Measurements from ENCODE around the gene HOXC6. TPM values are rescaled to one million over a fixed set of nuclear protein-coding genes. Genes with fewer than 3 reads are reported as not detected.
A peak's percentile ranks its signal among the peaks of the same experiment; 100 is the strongest.

Gene HOXC6
- total and polyA plus RNA-seq, 8 donors = 0.14 to 0.41 (median 0.28) TPM; not detected in 2

DNA sequence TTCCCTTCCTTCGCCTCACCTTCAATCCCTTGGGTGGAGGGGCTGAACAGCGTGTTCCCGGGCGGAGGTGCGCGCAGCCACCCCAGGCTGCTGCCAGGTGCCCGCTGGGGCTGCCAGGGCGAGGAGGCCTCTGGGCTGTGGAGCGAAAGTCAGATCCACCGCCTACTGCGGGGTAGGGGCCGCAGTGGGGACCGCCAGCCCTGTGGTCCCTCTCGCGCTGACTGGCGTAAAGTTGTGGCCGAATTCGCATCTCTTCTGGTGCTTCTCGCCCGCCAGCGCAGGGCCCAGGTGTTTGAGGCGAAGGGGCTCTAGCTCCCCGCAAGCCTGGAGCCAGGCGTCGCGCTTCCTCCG, 18.5 kb downstream of the HOXC6 start:
- no peak for TF ChIP-seq CTCF (IDR thresholded peaks at IDR 0.05)
- Histone ChIP-seq H3K4me3 (peak overlapping the region in 1 of 4 donors; percentile 15), H3K36me3 (no peaks in the 10 kb centered on the region), H3K9me3 (no peaks in the 10 kb centered on the region), H3K4me1 (peaks cover 0 to 6% (median 3%) of the 10 kb centered on the region in 3 donors), H3K27ac (no peak overlapping the region), H3K27me3 (peaks cover 0 to 30% (median 6%) of the 10 kb centered on the region in 4 donors)
- ATAC-seq (peak in 3 of 4 donors; percentile 30 to 57 (median 39)), FAIRE-seq (no peak), DNase-seq (no peak)
- WGBS, 2 donors = 10 to 13% methylated on average over 27 of the region's 27 CpGs
- intact Hi-C loops (cut with DNase I) = no loop called here

- DNase-seq (no peak), FAIRE-seq (no peak), ATAC-seq (peak in 3 of 4 donors; percentile 29 to 51 (median 47))
- intact Hi-C loops (cut with DNase I) = no loop called here
- Histone ChIP-seq H3K27me3 (peaks cover 0 to 31% (median 6%) of the 10 kb centered on the region in 4 donors), H3K27ac (no peak overlapping the region), H3K36me3 (no peaks in the 10 kb centered on the region), H3K4me1 (peaks cover 0 to 6% (median 3%) of the 10 kb centered on the region in 3 donors), H3K9me3 (no peaks in the 10 kb centered on the region), H3K4me3 (peak overlapping the region in 1 of 4 donors; percentile 15)
- no peak for TF ChIP-seq CTCF (IDR thresholded peaks at IDR 0.05)
- 10 to 11% methylated on average over 61 of the region's 61 CpGs for WGBS, 2 donors
Observed at GRCh38 chr12:54047160-54047963, 19.1 kb downstream of the HOXC6 start.

- no peak for TF ChIP-seq CTCF (IDR thresholded peaks at IDR 0.05)
- WGBS, 2 donors = 26 to 48% methylated on average over 8 of the region's 8 CpGs
- Histone ChIP-seq H3K4me3 (no peak overlapping the region), H3K4me1 (peaks cover 0 to 6% (median 3%) of the 10 kb centered on the region in 3 donors), H3K36me3 (no peaks in the 10 kb centered on the region), H3K27ac (no peak overlapping the region), H3K27me3 (peaks cover 0 to 36% (median 6%) of the 10 kb centered on the region in 4 donors), H3K9me3 (no peaks in the 10 kb centered on the region)
- ATAC-seq (no peak), DNase-seq (no peak), FAIRE-seq (no peak)
- intact Hi-C loops (cut with DNase I) = no loop called here
Observed at GRCh38 chr12:54047964-54048303, 19.7 kb downstream of the HOXC6 start.

- peaks cover 0 to 43% (median 6%) of the 10 kb centered on the region in 4 donors for H3K27me3 ChIP-seq
- H3K9me3 ChIP-seq = no peaks in the 10 kb centered on the region
- intact Hi-C loops (cut with DNase I) = no loop called here
- peaks cover 0 to 6% (median 3%) of the 10 kb centered on the region in 3 donors for H3K4me1 ChIP-seq
- 43 to 46% methylated on average over 3 of the region's 3 CpGs for WGBS, 2 donors
- no peak overlapping the region for H3K4me3 ChIP-seq
- no peaks in the 10 kb centered on the region for H3K36me3 ChIP-seq
- no peak for TF ChIP-seq CTCF (IDR thresholded peaks at IDR 0.05)
- H3K27ac ChIP-seq = no peak overlapping the region
- no peak for FAIRE-seq
- no peak for ATAC-seq
- no peak for DNase-seq
Observed at GRCh38 chr12:54048406-54049093, 20.3 kb downstream of the HOXC6 start.
